NCI-H526 (cell line): ENCODE results near the gene CELSR1.

Experiments used
- DNase-seq, 2 experiments: peaks; one replicate each; lab custom pipeline; 2025; lab: John Stamatoyannopoulos, UW

CELSR1 gene

GRCh38 chr22:46443850-46444389, 93.5 kb downstream of the CELSR1 start:
- DNase-seq = peak; percentile 8 to 61

DNA sequence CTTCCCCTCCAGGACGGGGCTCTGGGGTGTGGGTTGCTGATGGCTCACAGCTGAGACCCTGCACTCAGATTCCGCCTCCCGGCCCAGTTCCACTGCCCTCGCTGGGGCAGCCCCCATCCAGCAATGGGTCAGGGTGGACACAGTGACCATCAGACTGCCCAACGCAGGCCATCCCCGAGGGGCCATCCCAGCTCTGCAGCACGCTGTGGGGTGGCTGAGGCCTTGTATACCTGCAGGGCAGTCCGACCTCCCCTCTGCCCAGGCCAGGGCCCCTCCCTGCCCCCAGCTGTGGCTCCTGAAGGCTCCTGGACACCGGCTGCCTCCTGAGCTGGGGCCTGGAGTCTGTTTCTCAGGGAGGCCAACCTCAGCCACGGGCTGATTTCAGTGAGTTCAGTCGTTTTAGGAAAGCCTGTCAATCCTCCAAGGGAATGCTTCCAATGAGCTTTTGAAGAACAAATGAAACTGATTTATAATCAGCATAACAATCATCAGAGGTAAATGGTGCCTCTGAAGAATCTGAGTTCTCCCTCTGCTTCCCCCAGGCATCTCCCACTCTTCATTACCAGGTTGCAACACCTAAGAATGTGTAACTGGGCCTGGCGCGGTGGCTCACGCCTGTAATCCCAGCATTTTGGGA, 95.1 kb downstream of the CELSR1 start:
- DNase-seq = no peak

GRCh38 chr22:46439576-46440465, 97.6 kb downstream of the CELSR1 start:
- DNase-seq = no peak

DNA sequence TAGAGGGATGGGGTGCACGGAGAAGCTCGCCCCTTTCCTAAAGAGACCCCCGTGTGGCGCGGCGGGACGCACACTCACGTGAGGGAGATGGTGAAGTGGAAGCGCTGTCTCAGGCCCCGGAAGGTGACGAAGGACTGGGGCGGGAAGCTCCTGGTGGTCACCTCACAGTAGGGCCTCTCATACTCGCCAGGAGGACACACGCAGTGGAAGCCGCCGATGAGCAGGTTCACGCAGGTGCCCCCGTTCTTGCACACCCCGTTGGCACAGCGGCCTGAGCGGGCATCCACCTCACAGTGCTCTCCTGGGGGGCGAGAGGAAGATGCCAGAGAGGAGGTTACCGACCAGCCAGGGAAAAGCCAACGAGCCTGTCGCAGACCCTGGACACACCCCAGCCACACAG, 98.3 kb downstream of the CELSR1 start:
- DNase-seq = no peak

DNA sequence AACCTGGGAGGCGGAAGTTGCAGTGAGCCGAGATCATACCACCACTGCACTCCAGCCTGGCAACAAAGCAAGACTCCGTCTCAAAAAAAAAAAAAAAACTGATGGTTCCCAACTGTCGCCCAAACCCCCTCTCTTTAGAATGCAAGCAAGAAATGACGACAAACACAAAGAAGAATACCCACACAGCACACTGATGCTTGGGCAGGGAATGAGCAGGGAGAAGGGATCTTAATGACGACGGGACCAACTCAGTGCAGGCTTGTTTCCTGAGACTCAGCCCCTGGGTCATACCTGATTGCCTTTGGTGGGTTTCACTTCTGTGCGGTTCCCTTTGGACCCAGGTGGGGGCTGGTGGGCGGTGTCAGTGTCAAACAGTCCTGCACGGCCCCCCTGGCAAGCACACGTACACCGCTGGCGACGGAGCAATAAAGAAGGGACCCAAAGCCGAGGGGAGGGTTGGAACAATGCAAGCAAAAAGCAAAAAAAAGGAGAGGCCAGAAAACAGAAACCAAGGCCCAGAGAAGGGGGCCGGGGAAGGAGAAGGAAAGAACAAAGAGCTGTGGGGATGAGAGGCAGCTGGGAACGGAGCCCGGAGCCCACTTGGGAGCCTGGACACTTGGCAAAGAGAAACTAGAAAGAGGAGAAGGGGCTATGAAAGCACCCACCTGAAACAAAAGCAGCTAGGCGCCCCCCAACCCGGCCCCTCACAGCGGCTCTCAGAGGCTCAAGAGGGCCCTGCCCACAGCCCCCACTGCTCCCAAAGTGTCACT, 99.6 kb downstream of the CELSR1 start:
- DNase-seq = no peak

GRCh38 chr22:46436595-46437175, 100.7 kb downstream of the CELSR1 start:
- DNase-seq = no peak

- DNase-seq = no peak
These were observed 104.1 kb downstream of the CELSR1 start for GRCh38 chr22:46433318-46433717.

- no peak for DNase-seq
These were observed 105.0 kb downstream of the CELSR1 start for GRCh38 chr22:46432164-46433068.

DNA sequence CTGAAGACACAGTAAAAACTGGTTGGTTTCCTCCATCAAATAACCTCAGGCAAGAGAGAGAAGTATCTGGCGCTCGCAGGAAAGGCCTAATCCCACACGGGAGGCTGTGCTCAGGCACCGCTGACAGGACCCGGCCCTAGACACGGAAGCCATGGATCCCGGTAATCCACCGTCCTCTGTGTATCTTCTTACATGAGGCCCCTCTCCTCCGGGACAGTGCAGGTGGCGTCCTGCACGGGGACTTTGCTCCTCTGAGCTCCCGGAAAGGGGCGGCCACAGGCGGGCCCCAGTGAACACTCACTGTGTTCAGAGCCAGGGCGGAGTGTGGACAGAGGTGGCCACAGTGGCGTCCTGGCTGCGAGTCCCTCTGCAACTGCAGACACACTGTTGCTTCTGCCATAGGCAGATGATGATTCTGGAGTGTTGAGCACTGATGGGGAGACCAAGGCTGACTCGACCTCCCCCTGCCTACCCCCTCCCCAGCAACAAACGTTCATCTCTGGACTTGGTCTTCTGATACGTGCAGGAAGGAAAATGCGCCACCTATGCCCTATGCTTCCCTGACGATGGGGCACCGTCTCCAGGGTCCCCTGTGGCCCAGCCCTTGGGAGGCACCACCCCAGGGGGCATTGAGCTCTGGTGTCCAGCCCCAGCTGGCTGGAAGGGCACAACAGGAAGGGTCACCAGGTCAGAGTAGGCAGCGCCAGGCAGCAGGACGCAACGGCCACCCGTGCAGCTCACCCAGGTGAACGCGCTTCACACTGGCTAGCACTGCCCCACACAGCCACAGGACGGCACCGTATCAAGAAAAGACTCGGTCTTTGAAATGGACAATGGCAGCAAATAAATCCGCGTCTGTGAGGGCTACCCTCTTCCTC, 106.2 kb downstream of the CELSR1 start:
- no peak for DNase-seq

GRCh38 chr22:46429325-46429853, 108.0 kb downstream of the CELSR1 start:
- no peak for DNase-seq

DNA sequence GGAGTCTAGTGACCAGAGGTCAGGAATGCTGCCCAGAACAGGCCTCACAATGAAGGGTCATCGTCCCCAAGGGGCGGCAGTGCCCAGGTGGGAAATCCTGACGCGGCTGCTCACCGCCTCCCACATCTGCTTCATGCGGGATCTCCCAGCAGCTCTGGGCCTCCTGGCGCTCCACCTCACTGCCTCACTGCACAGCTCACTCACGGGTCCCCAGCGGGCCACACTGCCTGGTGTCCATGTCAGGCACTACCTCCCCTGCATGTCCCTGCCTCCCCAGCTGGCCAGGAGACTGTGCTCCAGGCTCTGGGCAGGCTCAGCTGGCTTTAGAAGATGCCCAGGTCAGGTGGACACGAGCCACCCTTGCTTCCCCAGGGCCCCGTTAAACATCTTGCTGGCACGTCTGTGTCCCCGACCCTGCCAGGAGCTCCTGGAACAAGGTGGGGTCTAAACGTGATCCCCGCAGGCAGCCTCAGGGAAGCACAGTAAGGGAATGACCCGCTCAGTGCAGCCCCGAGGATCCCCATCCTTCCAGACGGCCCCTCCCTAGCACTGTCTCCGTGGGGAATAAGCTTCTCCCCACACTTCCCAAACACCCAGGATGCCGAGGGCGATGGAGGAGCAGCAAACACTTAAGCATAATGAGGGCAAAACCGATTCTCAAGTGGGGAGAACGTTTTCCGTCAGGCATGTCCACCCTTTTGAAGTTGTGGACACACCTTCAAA, 108.7 kb downstream of the CELSR1 start:
- DNase-seq = no peak

DNA sequence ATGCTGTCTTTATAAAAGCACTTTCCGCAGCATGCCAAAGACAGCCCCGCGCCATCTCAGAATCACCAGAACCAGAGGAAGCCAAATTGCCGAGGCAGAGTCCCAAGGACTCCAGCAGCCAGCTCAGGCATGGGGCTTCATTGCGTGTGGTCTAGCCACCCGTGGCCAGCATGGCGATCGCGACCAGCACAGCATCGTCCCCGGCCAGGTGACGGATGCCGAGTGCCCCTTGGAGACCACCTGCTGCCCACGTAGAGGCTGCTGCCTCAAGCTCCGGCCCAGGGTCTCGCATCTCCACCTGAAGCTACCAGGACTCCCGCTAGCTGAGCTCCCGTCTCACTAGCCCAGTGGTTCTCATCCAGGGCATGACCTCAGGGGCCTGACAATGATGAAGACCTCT, 109.2 kb downstream of the CELSR1 start:
- DNase-seq = no peak

DNA sequence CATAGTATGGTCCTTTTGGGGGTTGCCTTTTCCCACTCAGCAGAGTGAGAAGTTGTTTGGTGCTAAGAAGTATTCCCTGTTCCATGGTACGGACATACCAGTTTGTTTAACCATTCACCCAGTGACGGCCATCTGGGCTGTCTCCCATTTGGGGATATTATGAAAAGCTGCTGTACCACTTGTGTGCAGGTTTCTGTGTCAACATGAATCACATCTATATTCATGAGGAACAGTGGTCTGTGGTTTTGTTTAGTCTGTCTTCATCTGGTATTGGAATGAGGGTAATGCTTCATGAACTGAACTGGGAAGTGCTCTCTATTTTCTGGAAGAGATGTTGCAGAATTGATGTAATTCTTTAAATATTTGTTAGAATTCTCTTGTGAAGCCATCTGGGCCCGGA, 112.4 kb downstream of the CELSR1 start:
- peak; percentile 48 to 58 for DNase-seq

DNA sequence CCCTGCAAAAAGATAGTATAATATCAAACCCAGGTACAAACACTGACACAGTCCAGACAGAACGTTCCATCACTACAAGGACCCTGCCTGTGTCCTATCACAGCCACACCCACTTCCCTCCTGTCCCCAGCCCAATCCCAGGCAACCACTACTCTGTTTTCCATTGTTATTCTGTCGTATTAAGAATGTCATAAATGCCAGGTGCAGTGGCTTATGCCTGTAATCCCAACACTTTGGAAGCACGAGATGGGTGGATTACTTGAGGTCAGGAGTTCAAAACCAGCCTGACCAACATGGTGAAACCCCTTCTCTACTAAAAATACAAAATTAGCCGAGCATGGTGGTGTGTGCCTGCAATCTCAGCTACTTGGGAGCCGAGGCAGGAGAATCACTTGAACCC, 112.9 kb downstream of the CELSR1 start:
- no peak for DNase-seq

DNA sequence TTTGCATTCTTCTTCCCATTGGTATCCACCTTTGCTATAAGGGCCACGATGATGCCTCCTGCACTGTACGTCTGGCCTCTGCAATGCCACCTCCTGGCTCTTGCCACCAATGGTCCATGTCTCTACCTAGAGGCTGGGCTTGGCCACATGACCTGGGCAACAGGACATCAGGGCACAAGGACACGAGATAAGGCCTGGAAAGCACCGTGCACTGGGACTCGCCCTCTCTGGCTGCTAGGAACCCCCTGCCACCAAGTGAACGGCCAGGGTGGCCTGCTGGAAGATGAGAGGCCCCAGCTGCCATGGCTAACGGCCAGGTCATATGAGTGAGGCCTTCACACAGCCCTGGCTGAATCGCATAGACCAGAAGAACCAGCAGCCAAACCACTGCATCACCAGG, 114.5 kb downstream of the CELSR1 start:
- no peak for DNase-seq

- DNase-seq = no peak
These were observed 116.2 kb downstream of the CELSR1 start for GRCh38 chr22:46421267-46421666.

DNA sequence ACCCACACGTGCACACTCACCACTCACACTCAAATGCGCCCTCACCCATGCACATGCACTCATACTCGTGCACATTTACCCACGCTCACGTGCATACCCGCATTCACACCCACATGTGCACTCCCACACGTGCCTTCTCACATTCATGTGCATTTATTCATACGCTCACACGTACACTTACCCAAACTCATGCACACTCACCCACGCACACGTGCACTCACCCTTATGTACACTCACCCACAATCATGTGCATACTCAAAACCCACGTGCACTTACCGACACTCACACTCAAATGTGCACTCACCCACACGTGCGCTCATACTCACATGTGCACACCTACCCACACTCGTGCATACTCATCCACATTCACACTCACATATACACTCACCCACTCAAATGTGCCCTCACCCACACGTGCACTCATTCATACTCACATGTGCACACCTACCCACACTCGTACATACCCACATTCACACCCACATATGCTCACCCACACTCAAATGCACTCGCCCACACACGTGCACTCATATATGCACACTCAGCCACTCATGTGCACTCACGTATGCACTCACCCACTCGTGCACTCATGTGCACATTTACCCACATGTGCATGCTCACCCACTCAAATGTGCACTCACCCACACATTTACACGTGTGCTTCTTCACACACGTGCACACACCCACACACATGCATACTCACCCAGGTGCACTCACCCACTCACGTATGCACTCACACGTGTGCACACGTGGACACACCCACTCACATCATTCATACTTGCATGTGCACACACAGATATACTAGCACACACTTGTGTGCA, 117.5 kb downstream of the CELSR1 start:
- no peak for DNase-seq

DNA sequence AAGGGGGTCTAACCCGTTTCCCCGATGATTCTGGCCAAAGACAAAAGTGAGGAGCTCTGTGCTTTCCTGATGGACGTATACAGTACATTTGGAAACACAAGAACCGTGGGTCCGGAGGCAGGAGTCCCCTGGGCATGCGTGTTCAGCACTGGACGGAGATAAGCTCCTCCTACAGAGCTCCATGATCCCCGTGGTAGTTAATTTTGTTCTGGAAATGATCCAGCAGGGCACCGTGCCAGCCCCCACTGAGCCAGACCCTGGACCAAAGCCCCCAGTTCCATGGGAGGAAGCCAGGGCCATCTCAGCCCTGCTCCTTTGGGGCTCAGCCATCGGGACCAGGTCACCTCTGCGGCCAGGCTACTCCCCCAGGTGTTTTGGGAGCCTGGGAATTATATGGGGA, 118.6 kb downstream of the CELSR1 start:
- DNase-seq = no peak
